HG02610 (cell line): ENCODE measurements around the gene ZNF438.

ENCODE experiments used
- ATAC-seq: cut with Tn5 transposase; IDR thresholded peaks from one replicate; pipeline ENCODE4 v1.9.1; 2021; ENCODE audit warnings: mild to moderate bottlenecking, moderate library complexity; ENCODE audit not compliant: unreplicated experiment

The ZNF438 gene

DNA sequence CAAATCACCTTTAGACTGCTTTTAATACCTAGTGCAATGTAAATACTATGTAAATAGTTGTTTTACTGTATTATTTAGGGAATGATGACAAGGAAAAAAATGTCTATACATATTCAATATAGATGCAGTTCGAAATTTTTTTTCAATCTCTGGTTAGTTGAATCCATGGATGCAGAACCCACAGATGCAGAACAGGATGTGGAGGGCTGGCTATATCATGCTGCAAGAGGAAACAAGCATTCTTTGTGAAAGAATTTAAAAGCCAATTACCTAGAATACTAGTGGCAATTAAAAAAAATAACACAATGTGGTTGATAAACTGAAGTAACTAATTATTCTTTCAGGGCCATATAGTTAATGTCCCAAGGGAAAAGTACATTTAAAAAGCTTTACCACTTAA, 170.4 kb downstream of the ZNF438 start:
- ATAC-seq: no peak

DNA sequence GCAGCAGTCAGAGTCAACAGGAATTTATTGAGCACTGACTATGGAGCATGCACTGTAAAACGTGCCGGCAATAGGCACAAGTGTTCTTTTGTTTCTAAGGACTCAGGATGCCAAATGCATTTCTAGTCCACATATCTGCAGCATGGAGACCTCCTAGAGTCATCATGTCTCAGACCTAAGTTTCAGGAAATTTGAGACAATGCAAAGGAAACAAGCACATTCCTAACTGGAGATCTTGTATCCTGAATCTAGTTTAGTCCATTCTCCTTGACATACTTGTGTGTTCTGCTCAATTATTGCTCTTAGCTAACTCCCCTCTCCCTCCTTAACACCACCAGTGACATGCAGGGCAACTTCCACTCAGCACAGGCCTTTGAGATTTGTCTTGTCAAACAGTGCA, 173.2 kb downstream of the ZNF438 start:
- no peak for ATAC-seq

DNA sequence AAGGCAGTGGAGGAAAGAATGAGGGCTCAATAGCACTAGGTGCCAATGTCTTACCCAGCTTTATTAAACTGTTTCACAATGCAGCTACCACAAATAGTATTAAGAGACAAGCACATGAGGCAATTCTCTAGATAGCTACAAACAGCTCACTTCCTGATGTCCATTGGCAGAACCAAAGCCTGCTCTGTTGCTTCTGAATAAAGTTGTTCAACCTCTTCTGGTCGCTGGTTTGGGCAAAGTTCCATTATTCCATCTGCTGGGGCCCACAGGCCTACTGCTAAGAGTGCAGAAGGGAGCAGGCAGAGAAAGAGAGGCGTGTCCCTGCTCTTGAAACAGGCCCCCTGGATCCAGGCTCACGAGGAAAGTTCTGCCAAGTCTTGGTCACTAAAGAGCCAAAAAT, 173.9 kb downstream of the ZNF438 start:
- ATAC-seq: no peak

DNA sequence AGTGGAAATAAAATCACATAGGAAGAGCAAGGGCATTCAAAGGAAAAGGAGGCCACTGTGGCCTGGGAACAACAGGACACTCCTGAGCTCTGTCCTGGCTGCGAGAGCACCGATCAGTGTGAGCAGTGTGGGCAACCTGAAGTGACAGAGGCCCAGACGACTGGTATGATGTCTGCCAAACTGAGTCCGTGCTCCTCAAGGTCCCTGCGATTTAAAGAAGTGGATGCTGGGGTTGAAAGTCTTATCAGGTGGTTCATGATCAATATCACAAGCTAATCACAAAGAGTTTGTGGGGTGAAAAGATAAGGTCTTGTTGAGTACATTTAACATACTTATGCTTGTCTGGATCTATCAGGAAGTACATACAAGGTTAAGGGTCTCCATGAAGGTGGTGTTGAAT, 176.5 kb downstream of the ZNF438 start:
- no peak for ATAC-seq

DNA sequence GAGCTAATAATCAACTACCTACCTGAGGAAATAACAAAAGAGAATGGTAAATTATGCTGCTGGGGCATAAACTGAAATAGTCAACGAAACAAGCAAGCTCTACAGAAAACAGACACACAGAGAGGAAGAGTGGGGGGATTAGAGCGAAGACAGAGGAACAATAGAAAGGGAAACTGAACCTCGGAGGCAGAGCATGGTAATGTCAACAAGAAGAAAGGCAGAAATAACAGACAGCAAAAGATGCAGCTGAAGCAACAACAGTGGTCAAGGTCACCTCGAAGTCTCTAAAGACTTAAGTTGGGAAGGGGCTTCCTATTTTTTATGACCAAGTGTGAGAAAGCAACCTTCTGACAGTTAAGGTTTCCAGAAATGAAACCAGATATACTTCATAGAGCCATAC, 177.0 kb downstream of the ZNF438 start:
- ATAC-seq: no peak

DNA sequence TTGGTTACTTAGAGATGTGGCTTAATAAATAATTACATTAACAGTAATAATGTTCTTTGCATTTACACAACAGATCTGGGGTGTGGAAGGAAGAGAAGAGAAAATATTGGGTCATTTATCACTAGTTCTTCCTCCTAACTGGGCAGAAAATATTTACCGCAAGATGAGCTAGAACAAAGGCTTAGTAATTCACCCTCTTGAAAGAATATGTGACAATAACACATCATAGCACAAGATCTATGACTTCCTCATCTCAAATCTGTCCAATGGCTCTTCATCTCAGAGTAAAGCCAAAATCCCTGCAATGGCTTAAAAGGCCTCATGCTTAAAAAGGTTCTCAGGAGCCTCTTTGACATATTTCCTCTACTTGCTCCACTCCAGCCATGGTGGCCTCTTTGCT, 178.6 kb downstream of the ZNF438 start:
- ATAC-seq: no peak

DNA sequence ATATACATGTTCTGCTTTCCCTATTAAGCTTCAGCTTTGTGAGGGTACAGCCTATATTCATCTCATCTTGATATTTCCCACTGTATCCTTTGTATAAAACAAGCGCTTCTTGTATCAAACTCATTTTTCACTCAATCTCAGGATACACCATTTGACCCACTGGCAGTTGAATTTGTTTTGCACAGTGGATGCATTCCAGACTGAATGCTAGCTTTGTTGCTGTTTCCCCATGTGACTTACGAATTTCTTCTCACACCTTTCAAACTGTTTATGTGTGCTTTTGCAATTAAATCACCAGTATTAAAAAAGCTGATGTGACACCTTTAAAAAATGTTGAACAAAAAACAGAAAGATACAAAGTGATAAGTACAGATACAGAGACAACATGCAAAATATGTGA, 180.9 kb downstream of the ZNF438 start:
- ATAC-seq: no peak

DNA sequence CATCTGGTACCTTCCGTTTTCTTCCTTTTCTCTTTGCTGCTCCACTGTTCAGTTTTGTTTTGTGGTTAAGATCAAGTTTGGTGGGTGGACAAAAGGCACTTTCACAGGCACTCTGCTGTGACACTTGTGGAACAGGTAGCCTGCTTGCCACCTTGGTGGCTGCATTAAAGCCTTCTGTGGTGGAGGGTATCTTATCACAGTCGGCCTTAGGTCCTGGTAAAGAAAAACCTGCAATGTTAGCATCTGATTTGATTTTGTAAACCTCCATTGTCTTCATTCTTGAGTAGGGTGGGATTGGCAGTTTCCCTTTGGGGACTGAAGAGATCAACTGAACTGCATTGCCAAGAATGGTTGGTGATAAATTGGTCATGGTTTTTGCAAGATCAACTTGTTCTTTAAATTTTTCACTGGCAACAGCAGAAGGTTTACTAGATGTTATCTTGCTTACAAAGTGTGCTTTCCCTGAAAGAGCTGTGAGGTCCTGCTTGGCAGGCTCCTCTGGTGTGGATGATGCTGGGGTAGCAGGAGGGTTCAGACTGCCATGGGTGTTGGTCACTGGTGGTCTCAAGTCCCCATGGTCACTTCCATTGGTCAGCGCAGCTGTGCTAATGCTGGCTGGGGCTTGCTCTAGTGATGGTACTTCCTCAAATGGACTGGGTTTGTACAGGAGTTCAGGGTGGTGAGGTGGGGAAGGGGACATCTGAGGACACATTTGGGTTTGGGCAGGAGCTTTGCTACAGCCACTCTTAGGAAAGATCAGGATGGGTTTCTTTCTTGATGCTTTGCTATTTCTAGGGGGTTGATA, 182.2 kb downstream of the ZNF438 start:
- ATAC-seq: no peak

DNA sequence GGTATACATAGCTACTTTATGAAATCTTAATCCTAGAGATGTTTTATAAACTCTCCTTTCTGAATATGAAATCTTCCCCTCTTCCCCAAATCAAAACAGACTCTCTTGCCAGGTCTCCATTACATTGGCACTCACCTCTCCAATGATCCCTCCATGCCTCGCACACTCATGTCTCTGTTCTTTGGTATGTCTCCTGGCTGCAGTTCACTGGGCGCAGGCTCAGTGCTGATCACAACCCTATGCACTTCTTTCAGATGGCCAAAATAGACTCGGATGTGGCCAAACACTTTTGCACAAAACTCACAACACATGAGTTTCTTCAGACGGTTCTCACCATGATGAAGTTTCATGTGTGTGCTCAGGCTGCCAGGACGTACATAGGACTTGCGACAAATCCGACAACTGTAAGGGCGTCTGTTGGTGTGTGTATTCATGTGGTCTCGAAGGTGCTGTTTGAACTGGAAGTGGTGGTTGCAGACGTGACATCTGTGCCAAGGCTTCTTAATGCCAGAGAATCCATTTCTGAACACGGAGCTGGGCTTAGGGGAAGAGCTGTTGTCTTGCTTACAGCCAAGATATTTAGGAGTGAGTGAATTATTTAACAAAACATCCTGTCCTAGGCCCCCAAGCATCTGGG, 183.2 kb downstream of the ZNF438 start:
- no peak for ATAC-seq

DNA sequence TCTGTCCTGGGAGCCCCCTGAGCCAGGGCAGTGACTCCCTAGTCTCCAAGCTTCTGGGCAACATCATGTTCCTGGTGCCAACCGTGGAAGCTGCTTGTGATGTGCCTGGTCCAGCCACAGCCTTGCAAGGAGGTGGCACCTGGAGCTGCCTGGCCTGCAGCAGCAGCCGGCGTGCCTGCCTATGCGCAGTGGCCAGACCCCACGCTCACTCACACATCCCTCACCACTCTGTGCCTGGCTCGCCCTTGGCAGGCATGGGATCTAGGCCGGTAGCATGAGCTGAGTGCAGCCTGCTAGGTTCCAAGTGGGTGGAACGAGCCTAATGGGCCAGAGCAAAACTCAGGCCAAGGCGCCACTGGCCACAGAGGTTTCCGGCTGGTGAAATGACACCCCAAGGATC, 184.0 kb downstream of the ZNF438 start:
- ATAC-seq: no peak

DNA sequence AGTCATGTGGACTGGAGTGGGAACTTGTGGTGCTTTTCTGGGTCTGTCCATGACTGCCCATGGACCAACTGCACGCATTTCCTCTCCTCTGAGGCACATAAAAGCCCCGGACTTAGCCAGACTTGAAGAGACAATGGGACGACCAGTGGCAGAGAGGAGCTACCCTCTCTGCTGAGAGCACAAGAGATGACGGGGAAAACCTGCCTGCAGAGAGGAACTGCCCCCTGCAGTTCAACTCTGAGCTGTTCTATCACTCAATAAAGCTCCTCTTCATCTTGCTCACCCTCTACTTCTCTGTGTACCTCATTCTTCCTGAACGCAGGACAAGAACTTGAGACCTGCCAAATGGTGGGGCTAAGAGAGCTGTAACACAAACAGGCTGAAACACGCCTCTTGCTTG, 184.5 kb downstream of the ZNF438 start:
- no peak for ATAC-seq

DNA sequence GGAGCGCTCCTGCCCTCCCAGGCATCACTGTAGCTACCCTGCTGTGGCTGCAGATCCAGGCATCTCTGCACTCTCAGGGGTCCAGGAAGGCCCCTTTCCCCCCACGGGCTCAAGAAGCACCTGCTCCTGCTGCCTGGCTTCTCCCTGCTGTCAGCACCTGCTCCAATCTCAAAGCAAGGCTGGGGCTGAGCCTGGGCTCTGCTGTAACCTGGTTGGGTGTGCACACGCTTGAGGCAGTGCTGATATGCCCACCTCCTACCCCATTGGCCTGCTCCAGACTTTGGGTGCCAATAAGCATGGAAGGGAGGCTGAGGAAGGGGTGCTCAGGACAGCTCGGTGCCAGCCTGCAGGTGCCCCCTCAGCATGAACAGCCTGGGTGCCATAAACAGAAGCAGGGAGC, 185.0 kb downstream of the ZNF438 start:
- ATAC-seq: no peak

DNA sequence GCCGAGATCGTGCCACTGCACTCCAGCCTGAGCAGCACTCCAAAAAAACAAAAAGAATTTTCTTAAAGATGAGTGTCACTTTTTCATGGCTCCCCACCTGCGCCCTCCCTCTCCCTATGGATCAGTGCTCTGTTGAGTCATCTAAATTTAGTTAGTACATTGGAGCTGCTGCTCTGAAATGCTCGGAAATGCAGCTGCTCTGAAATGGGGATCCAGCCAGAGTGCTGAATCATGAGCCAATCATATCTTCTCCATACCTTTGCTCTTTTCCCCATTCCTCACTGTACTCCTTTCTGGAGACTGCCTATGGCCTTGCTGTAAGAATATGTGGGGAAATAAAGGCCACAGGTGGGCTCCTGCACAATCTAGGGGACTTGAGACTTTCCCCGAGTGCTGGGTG, 188.8 kb downstream of the ZNF438 start:
- ATAC-seq: no peak

DNA sequence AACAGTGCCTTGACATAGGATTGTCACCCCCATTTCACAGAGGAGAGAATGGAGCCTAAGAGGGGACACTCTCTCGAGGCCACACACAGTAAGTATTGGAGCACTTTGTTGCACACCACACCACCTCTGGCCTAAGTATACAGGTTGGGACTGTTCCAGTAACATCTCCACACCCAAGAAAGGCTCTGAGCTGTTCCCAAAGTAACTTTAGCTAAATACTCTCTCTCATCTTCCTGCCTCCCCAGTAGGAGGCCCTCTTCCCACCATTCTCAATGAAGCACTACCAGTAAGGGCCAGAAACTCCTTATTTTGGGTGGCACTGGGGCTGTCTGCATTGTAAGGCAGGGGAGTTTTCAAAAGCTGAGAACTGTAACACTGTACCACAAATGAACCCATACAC, 189.5 kb downstream of the ZNF438 start:
- no peak for ATAC-seq

DNA sequence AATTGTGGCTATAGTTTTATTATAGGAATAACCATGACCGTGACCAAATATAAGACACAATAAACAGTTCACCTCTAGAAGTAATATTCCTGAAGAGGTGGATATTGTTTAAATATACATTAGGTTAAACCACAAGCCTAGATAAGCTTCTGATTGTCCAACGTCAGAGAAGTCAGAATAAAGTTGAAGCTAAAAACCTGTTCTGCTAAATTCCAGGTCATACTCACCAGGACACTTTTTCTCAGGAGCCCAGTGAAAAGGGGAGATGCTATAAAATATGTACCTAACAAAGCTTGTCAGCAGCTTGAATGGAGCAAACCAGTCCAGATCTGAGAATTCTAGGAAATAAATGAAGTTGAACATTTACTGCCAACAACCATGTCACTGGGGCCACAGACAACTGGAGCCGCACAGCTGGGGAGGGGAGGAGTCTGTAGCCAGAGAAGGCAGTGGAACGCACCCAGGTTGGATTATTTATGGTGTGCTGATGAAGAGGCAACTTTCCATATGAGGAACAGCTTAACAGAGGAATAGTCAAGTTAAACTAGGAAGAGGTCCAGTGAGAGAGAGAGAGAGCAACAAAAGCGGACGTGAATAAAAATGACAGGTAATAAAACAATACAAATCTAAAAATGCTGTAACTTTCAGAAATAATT, 191.1 kb downstream of the ZNF438 start:
- ATAC-seq: no peak

DNA sequence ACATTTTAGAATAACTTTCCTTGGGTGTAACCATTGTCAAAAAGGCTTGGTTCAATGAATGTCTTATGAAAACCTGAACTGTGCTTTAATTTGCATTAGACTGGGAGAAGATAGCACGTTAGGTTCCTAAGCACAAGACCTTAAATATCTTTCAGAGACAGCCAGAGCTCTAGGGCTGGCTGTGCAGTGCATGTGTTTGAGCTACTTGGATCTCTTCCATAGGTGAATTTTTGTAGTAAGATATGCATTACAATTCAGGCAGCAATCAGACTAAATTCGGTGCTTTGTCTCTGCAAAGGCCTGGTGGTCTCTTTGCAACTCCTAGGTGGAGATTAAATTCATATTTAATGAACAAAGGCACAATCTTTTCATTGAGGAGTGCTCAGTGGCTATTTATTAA, 192.0 kb downstream of the ZNF438 start:
- no peak for ATAC-seq

DNA sequence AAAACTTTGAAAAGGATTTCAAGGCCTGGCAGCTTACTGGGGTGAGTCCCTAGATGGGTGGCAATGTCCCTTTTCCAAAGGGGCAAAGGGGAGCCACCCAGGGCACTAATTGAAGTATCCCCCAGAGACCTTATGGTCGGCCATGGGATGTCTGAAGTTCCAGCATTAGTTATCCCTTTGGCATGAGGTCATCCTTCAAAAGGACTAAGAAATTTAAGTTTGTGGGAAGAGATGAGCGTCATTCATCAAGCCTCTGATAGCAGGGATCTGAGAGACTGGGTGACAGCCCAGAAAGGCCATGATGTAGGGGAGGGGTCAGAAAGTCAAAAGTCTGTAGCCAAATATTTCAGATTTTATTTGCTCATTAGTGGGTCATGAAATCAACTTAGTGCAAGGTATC, 195.3 kb downstream of the ZNF438 start:
- ATAC-seq: no peak

DNA sequence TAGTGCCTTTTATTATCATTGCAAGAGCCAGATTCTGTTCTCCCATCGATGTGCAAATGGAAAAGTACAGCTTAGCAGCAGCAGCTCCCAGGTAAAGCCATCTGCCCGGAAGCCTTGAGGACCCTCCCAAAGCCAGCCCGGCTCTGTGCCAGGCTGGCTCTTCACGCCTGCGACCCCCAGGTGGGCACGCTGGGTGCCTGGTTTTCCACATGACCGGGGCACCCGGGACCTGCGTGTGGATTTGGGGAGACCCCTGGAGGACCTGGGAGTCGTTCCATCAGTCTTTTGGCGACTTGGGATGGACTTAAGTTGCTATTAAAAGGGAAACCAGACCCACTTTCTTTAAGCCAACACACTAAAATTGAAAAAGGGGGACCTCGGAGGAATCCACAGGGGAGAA, 196.5 kb downstream of the ZNF438 start:
- no peak for ATAC-seq

DNA sequence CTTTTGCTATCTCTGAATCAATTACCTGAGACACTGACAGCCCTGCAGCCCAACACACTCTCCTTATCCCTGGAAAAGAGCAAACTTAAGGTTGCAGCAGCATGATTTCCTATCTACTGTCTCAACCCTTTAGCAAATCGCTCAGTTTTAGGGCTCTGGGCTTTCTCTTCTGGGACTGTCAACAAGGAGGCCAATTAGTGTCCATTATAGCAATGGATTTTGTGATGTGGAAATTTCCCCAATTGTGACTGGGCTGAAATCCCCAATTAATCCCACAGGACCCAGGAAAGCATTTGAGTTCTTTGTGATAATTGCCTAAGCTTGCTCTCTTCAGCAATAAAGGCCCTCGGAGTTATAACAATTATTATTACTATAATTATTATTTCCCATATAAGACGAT, 197.0 kb downstream of the ZNF438 start:
- ATAC-seq: no peak

DNA sequence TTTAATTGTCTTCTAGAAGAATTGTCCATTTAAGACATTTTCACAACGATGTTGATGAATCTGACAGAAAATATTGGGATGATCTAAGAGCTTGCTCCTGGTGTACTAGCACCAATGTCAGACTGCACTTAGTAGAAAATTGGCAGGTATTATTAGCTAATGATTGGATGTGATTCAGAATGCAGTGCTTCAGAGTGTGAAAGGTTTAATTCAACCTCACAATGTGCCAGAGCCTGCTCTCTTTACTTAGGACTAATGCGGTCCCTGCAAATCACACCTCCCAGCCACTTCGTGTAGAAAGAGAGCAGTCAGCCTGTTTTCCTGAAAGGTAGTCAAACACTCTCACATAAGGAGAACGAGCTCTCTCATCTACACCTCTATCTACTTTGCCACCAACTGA, 197.5 kb downstream of the ZNF438 start:
- ATAC-seq: no peak

DNA sequence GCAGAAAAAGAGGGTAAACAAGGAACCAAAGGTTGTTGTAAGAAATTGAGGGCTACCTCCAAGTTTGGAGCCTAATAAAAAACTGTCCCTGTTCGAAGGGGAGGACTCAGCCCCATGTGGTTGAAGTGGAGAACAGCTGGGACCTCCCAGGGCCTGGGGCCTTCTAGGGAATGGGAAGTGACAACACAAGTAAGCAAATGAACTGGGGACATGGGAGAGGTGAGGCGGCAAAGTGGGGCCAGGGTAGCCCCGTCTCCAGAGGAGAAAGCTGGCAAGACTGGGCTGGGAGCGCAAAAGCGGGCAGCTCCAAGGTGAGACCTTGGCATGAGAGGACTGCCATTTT, 198.1 kb downstream of the ZNF438 start:
- no peak for ATAC-seq
